ENCODE measurements around the gene TARDBP.

- TF ChIP-seq, protein P1, sequence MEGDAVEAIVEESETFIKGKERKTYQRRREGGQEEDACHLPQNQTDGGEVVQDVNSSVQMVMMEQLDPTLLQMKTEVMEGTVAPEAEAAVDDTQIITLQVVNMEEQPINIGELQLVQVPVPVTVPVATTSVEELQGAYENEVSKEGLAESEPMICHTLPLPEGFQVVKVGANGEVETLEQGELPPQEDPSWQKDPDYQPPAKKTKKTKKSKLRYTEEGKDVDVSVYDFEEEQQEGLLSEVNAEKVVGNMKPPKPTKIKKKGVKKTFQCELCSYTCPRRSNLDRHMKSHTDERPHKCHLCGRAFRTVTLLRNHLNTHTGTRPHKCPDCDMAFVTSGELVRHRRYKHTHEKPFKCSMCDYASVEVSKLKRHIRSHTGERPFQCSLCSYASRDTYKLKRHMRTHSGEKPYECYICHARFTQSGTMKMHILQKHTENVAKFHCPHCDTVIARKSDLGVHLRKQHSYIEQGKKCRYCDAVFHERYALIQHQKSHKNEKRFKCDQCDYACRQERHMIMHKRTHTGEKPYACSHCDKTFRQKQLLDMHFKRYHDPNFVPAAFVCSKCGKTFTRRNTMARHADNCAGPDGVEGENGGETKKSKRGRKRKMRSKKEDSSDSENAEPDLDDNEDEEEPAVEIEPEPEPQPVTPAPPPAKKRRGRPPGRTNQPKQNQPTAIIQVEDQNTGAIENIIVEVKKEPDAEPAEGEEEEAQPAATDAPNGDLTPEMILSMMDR (IDR thresholded peaks at IDR 0.05): no peak
- TF ChIP-seq ZFX (IDR thresholded peaks at IDR 0.05; ENCODE audit: borderline replicate concordance): no peak
Measured at GRCh38 chr1:11071463-11072215, 59.2 kb downstream of the TARDBP start.

Data from 22Rv1 (cell line).